ENCODE data around the gene NPAS3.

Gene NPAS3

DNA sequence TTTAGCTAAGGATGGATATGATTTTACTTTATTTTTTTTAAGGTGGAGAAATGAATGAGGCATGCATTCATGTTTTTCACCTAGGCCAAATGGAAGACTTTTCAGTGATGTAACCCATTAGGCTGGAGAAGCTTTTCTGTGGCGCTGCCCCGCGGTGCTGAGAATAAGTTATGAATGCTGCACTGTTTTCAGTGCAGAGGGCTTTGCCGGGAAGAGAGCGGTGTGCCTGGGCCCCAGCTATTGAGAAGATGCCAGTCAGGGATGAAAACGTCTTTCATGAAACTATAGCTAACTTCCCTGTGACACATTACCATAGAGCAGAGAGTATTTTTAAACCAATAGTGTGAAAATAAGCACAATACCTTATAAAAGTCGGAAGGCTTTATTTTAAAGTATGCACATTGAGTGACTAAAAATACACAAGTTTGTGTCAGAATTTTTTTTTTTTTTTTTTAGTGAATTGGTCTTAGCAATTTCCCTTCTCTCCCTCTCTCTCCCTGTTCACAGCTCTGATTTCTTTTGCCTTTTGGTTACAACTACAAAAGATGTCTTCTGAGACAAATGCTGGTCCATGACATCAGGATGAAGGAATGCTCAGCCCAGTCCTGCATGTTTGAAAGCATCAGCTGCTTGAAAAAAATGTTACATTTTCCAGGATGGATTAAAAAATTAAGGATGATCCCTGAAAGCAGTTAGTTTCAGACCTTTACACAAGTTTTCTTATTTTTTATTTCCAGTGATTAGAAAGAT lies 48.3 kb downstream of the NPAS3 start:
- TF ChIP-seq, protein P1, sequence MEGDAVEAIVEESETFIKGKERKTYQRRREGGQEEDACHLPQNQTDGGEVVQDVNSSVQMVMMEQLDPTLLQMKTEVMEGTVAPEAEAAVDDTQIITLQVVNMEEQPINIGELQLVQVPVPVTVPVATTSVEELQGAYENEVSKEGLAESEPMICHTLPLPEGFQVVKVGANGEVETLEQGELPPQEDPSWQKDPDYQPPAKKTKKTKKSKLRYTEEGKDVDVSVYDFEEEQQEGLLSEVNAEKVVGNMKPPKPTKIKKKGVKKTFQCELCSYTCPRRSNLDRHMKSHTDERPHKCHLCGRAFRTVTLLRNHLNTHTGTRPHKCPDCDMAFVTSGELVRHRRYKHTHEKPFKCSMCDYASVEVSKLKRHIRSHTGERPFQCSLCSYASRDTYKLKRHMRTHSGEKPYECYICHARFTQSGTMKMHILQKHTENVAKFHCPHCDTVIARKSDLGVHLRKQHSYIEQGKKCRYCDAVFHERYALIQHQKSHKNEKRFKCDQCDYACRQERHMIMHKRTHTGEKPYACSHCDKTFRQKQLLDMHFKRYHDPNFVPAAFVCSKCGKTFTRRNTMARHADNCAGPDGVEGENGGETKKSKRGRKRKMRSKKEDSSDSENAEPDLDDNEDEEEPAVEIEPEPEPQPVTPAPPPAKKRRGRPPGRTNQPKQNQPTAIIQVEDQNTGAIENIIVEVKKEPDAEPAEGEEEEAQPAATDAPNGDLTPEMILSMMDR (conservative IDR thresholded peaks at IDR 0.05; ENCODE audit: low read length), result no peak
- peak; percentile 53 for DNase-seq (ENCODE audit: low read depth)
- H3K4me3 ChIP-seq (ENCODE audit: low read length), result no peak overlapping the region

DNA sequence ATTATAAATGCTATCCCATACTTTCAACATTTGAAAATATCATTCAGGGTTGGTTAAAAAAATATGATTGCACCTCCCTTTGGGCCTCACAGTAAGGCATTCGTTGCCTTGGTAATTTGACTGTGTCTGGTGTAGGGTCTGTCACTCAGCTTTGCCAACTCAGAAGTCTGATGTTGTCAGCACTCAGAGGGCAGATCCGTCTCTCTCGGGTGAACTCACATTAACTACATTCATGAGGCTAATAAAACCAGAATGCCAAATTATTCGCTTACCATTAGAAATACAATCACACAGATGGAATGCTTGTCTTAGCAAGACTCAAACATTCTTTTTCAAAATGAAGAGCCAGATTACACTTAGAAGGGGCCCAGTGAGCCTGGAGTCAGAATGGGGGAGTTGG lies 53.0 kb downstream of the NPAS3 start:
- no peak for DNase-seq (ENCODE audit: low read depth)
- TF ChIP-seq, protein P1 (conservative IDR thresholded peaks at IDR 0.05; ENCODE audit: low read length), result no peak
- H3K4me3 ChIP-seq (ENCODE audit: low read length), result no peak overlapping the region

DNA sequence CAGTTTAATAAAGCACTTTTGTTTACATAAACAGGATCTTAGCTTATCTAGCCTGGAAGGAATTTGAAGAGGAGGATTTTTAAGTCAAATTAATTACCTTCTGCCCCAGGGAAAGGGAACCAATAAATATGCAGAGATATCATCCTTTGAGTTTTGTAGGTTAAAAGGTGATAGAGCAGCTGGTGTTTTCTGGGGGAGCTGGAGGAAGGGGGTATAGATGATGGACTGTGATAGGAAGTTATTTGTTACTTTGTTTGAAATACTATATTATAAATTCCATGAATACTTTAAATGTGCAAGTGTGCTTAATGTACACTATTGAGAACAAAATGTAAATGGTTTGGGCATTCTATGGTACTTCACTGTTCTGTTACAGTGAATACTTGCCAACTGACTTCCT lies 55.2 kb downstream of the NPAS3 start:
- DNase-seq (ENCODE audit: low read depth), result no peak
- TF ChIP-seq, protein P1 (conservative IDR thresholded peaks at IDR 0.05; ENCODE audit: low read length), result no peak
- H3K4me3 ChIP-seq (ENCODE audit: low read length), result no peak overlapping the region

- TF ChIP-seq, protein P1 (conservative IDR thresholded peaks at IDR 0.05; ENCODE audit: low read length), result no peak
- no peak for DNase-seq (ENCODE audit: low read depth)
- no peak overlapping the region for H3K4me3 ChIP-seq (ENCODE audit: low read length)
Observed at GRCh38 chr14:32996343-32996742, 57.7 kb downstream of the NPAS3 start.

DNA sequence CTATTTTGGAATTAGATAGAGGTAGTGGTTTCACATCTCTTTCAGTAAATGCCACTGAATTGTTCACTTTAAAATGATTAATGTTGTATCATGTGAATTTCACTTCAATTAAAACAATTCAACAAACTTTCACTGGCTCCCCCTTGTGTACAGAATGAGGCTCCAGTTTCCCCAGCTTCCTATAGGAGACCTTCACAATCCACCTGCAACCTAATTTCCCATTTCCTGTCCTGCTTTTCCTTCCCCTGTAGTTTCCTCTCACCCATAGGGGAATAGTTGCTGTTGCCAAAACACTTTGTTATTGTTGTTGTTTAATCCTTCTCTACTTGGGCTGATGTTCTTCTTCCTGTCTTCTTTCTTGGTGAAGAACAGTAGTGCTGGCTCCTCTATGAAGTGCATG lies 59.8 kb downstream of the NPAS3 start:
- TF ChIP-seq, protein P1 (conservative IDR thresholded peaks at IDR 0.05; ENCODE audit: low read length), result peak; percentile 72
- DNase-seq (ENCODE audit: low read depth), result peak; percentile 21
- no peak overlapping the region for H3K4me3 ChIP-seq (ENCODE audit: low read length)

DNA sequence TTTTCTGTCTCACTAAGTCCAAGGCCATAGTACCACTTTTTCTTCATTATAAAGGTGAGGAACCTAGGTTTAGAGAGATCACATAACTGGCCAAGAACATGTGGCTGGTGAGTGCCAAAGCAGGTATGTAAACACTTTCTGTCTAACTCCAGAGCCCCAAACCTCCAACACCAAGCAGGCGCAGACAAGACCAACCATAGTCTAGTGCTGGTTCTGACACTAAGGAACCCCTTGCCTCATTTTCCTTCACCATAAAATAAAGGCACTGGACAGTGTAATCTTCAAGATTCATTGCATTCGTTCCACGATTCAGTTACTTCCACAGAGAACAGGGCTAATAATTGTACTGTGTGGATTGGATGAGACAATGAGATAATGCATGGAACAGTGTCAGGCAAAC lies 71.0 kb downstream of the NPAS3 start:
- DNase-seq (ENCODE audit: low read depth), result no peak
- TF ChIP-seq, protein P1 (conservative IDR thresholded peaks at IDR 0.05; ENCODE audit: low read length), result no peak
- no peak overlapping the region for H3K4me3 ChIP-seq (ENCODE audit: low read length)

DNA sequence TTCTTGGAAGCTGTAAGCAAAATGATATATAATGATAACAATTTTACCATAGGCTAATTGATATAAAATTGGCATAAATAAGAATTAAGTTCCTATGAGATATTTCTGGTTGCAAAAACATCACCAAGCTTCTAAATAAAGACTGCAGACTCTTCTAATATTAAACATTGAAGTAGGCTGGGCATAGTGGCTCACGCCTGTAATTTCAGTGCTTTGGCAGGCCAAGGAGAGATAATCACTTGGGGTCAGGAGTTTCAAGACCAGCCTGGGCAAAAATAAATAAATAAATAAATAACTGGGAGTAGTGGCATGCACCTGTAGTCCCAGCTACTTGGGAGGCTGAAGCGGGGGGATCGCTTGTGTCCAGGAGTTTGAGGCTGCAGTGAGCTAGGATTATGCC lies 71.8 kb downstream of the NPAS3 start:
- no peak overlapping the region for H3K4me3 ChIP-seq (ENCODE audit: low read length)
- DNase-seq (ENCODE audit: low read depth), result no peak
- TF ChIP-seq, protein P1 (conservative IDR thresholded peaks at IDR 0.05; ENCODE audit: low read length), result no peak
